Ovary (tissue), 3 donors: ENCODE data around the gene MLX.

Source experiments
- CTCF ChIP-seq, 3 donors: fragments of 450-650 bp in 2 of 3; fragments of 200-600 bp in 1 of 3; IDR thresholded peaks; one replicate each; pipeline versions ENCODE4 v1.5.1 to v1.8.0; 2016 to 2022; ENCODE audit warnings: antibody characterized with exemption in 3 of 3, mild to moderate bottlenecking in 1 of 3
- POLR2A ChIP-seq: fragments of 450-650 bp; IDR thresholded peaks from one replicate; pipeline ENCODE4 v1.6.1; 2017; ENCODE audit warnings: antibody characterized with exemption, mild to moderate bottlenecking, moderate library complexity
- donor health status: DM: no; HTN: no; CAD: no.

- TF ChIP-seq CTCF (IDR thresholded peaks at IDR 0.05) = no peak
- no peak for TF ChIP-seq POLR2A
These were observed 14.9 kb downstream of the MLX start for GRCh38 chr17:42581744-42582270.
